Activated CD8-positive, alpha-beta memory T cell treated with anti-CD3 and anti-CD28 coated beads, Interleukin-2, amount 50 U/mL, for 1 hour (primary cell): Measurements from ENCODE around the gene EIF5AL1.
"Not testable (repeated sequence)": the region's sequence is repeated elsewhere in the genome, so short reads cannot be mapped to it uniquely, and the experiment has no call there.

Experiments
- DNase-seq: peaks from one replicate; pipeline ENCODE4 v3.0.0-alpha.2; 2020; ENCODE audit errors: extremely low read depth

The EIF5AL1 gene

DNA sequence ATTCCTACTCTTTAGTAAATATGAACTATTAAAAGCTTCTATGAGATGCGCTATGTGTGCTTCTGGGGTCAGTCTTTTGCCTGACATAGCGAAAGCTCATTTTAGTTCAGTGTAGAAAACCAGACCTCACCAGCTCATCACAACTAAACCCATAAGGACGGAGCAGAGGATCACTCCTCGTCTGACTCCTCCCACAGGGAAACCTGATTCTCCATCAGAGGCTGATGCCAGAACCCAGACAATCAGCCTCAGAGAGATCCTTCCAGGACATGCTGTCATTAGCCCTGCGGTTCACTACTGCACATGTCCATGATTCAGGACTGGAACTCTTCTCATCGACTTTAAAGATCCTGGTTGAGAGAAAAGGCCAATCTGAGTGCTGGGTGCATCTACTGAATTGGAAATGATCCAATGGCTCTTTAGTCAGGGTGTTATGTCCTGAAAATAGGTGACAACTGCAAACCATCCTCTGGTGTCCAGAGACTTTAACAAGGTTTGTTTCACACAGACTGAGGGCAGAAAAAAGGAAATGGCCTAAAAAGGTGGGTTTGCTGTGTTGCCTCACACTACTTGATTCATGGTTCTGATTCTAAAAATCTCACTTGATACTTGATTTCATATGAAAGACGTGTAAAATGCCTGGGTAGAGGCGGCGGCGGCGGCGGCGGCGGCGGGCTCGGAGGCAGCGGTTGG is at the start of gene EIF5AL1:
Gene EIF5AL1 (plus strand): TSS at position 643 of the 693 bp plus-strand sequence. CDS start 117 bp downstream, outside the sequence.
- not testable (repeated sequence) for DNase-seq

DNA sequence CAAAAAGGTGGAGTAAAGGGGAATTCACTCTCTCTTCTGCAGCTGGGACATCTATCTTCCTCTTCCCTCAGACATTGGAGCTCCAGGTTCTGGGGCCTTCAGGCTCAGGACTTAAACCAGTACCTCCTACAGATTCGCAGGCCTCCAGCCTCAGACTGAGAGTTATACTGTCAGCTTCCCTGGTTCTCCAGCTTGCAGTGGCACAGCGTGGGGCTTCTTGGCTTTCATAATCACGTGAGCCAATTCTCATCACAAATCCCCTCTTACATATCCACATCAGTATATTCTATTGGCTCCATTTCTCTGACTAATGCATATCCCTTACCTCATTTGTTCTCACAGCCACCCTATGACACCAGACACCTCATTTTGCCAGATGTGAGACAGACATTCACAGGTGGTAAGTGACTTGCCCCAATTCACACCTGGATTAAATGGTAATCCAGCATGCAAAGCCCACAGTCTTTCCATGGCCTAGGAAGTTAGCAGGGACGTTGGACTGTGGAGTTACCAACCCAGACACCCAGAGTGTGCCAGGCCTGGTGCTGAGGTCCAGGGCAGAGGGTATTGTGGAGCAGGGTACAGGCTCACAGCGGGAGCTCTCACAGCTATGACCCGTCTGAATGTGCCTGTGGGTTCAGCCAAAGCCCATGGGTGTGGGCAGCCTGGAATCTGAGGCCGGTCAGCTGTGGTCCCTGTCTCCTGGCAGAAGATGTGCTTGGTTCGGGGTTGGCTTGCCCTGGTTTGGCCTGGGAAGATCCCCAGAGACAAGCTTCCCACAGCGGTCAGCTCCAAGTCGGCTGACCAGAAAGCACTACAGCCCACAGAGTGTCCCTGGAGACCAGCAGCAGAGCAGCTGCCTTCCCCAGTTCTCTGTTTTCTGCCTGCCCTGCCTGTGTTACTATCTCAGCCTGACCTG is 48.5 kb upstream of the EIF5AL1 start:
- no peak for DNase-seq

DNA sequence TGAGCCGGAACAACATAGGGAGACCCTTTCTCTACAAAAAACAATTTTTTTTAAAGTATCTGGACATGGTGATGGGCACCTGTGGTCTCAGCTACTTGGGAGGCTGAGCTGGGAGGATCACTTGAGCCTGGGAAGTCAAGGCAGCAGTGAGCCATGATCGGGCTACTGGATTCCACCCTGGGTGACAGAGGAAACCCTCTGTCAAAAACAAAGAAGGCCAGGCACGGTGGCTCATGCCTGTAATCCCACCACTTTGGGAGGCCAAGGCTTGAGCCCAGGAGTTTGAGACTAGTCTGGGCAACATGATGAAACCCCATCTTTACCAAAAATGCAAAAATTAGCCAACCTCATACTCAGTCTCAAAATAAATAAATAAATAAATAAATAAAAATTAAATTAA is 47.0 kb upstream of the EIF5AL1 start:
- no peak for DNase-seq

DNA sequence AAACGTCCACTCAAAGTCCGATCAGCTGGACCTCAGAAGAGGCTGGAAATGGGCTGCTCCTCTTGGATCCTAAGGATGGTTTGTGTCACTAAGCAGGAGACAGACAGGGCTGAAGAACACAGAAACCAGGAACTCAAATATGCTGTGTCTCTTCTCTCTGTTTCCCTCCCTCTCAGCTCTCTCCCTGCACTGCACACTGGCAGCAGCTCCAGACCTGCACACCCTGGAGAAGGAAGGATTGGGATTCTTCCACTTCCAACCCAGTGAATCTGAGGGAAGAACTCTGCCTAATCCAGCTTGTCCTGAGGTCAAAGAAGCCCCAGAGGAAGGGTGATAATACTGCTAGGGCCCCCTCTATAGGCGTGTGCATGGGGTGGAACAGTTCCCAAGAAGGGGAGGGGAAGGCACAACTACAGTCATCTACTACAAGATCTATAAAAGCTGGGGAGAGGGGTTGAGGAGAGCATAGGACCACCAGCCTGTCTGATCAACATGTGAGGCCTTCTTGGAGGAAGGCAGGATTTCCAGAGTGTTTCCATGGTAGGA is 44.2 kb upstream of the EIF5AL1 start:
- no peak for DNase-seq

DNA sequence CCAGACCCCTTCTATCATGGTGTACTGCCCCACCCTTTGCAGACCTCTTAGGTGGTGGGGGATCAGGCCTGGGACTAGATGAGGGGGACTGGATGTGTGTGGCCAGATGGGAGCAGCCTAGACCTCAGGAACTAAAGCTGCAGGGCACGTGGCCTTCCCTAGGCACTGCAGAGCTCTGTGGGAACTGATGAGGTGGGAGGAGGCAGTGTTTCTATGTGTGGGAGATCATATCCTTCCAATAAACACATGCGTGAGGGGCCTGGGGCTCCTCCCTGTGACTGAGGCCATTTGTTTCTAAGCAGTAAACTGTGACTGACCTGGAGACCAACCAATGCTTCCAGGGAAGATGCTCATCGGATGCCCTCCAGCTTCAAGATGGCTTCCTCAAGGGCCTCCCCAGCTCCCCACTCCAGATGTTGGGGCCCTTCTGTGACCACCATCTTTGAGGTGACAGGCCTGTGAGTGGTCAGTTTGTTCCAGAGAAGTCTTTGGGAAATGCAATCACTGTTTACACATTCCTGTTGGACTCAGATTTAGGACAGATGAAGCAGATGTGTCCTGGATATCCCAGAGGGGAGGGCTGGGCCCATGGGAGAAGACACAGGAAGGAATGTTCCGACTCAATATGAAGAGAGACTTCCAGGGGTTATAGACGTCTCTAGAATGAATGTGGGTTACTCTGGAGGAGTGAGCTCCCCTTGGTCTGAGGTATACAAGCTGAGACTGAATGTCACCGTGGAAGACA is 43.3 kb upstream of the EIF5AL1 start:
- DNase-seq, result no peak

DNA sequence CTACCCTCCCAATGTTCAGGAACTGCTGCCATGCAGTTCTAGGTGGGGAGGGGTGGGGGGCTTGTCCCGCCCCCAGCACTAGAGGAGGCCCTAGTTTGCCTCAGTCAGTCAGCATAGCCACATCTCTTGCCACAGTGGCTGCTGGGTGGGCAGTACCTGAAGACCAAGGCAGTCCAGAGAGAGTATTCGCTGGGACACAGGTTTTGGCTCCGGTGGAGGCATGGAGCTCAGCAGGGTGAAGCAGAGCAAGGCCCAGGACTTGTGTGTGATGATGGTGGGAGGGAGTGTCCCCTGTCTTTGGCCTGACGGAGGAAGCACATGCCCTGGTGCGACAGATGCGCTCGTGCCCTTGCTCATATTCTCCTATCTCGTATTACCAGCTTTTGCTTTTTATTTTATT is 42.2 kb upstream of the EIF5AL1 start:
- DNase-seq, result no peak

DNA sequence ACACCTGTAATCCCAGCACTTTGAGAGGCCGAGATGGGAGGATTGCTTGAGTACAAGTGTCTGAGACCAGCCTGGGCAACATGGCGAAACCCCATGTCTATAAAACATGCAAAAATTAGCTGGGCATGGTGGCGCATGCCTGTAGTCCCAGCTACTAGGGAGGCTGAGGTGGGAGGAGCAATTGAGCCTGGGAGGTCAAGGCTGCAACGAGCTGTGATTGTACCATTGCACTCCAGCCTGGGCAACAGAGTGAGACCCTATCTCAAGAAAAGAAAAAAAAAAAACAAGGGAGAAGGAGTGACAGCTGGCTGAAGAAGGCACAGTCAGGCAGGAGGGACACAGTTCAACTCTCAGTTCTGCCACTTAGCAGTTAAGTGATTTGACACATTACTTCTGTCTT is 40.6 kb upstream of the EIF5AL1 start:
- no peak for DNase-seq

DNA sequence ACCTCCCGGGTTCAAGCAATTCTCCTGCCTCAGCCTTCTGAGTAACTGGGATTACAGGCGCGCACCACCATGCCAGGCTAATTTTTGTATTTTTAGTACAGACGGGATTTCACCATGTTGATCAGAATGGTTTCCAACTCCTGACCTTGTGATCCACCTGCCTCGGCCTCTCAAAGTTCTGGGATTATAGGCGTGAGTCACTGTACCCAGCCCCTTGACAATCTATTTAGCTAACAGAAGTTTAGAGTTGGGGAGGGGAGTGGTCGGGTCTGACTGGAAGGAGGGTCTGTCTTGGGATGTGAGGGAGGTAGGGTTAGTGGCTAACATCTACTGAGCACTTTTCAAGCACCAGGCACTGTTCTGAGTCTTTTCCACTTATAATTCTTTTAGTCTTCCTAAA is 39.9 kb upstream of the EIF5AL1 start:
- DNase-seq, result no peak

DNA sequence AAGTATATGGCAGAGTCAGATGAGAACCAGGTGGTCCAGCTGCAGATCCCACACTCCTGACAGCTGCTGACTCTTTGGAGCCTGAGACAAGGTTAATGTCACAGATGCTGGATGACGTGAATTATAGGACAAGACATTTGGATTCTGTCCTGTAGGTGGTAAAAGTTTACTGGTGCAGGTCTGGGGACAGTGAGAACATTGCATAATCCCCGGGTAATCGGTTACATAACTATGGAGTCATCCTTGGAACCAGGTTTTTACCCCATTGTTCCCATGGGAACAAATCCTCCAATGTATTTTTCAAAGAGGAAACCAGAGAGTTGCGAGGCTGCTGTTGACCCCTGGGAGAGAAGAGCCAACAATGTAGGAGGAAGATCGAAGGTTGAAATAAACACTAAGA is 39.4 kb upstream of the EIF5AL1 start:
- no peak for DNase-seq

DNA sequence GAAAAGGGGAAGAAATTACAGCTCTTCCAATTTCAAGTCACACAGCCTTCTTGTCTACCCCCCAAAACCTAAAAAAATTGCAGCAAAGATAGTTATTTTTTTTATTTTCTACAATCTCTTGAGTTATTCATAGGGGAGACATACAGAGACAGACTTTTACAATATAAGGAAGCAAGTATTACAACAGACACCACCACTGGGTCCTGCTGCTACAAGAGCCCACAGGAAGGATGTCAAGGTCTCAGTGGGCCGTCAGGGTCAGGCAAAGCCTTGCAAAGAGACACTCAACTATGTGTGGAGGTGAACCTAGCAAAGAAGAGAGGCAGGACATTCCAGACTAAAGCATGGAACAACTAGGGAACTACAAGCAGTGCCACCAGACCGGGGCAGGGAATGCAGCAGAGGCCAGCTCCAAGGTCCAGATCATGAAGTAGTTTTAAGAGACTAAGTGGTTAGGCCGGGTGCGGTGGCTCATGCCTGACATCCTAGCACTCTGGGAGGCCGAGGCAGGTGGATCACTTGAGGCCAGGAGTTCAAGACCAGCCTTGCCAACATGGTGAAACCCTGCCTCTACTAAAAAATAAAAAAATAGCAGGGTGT is 38.7 kb upstream of the EIF5AL1 start:
- no peak for DNase-seq

DNA sequence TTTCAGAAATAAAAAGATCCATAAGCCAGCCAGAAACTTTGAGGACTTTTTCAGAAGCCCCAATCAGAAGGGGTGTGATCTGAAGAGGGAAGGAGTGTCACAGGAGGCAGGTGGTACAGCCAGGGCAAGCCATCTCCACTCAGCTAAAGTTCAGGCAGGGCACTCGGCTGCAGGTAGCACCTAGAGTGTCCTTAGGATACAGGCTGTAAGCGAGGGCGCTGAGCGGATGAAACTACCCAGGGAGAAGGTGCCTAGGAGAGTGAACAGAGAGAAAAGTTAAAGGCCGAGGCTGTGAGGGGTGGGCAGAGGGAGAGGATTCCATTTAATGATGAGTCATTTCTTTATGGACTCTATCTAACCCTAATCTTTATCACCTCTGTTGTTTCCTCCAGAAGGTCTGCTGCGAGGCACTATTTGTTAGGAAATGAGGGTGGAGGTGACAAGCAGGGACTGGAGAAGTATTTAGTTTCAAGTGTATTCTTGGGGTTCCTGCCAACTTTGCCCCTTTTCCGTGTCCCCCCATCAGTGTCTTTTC is 37.1 kb upstream of the EIF5AL1 start:
- DNase-seq, result no peak

DNA sequence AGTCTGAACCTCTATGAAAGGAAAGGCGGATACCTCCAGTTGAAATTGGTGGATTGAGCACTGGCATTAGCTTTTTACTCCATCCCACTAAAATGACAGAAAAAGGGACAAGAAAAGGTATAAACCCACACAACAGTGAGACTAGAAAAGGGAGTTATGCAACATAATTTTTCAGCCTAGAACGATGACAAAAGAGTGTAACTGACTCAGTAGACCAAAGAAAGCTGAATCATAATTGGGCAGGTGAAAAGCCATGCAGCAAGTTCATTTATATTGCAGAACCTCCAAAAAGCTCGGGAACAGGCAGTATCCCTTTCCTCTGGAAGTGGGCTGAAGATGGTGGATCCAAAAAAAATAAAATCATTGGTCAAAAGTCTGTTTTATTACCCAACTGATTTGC is 36.5 kb upstream of the EIF5AL1 start:
- no peak for DNase-seq

DNA sequence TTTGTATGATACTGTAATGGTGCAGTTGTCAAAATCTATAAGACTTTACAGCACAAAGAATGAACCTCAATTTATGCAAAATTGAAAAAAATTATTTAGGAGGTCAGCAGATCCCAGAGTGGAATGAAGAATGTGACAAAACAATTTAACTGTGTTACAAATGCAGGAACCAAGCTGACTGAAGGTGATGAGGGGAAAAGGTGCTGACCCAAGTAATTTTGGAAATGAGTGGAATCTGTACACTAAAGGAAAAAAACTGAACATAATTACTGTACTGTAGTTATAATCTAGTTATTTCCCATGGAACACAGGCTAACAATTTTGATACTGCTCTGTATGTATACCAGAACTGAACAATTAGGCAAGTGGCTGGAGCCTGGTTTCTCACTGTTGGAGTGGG is 35.7 kb upstream of the EIF5AL1 start:
- DNase-seq, result no peak

DNA sequence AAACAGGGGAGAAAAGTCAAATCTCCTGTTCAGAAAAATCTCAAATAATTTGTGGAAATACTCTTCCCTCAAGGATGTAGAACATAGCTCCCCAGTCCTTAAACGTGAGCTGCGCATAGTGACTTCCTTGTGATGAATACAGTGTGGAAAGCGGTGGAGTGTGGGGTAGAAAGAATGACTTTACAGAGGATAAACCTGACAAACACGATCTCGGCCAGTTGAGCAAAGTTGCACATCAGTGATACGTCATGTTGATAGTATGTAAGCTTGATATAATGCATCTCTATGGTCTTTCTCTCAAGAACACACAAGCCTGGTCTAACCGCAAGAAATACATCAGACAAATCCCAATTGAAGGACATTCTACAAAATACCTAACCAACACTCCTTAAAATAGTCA is 34.9 kb upstream of the EIF5AL1 start:
- no peak for DNase-seq

DNA sequence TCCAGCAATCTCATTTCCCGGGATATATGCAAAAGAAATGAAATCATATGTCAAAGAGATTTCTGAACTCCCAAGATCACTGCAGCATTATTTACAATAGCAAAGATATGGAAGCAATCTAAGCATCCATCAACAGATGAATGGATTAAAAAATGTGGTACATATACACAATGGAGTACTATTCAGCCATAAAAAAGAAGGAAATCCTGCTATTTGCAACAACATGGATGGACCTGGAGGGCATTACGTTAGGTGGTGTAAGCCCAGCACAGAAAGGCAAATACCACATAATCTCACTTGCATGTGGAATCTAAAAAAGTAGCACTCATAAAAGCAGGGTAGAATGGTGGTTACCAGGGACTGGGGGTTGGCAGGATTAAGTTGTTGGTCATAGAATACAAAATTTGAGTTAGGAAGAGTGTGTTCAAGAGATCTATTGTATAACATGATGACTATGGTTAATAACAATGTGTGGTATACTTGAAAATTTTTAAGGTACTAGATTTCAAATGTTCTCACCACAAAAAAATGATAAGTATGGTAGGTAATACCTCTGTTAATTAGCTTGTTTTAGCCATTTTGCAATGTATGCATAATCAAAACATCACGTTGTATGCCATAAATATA is 32.9 kb upstream of the EIF5AL1 start:
- no peak for DNase-seq

DNA sequence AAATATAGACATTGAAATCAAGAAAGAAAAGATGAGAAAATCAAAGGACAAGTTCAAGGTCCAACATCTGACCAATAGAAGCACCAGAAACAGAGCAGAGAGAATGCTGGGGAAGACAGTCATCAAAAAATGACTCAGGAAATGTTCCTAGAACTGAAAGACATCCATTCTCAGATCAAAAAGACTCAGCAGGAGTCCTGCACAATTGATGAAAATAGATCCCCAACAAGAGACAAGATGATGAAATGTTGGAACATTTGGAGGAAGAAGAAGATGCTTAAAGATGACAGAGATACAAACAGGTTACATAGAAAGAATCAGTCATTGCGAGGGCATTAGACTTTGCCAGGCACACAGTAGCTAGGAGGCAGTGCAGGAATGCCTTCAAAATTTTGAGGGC is 30.0 kb upstream of the EIF5AL1 start:
- DNase-seq, result no peak

DNA sequence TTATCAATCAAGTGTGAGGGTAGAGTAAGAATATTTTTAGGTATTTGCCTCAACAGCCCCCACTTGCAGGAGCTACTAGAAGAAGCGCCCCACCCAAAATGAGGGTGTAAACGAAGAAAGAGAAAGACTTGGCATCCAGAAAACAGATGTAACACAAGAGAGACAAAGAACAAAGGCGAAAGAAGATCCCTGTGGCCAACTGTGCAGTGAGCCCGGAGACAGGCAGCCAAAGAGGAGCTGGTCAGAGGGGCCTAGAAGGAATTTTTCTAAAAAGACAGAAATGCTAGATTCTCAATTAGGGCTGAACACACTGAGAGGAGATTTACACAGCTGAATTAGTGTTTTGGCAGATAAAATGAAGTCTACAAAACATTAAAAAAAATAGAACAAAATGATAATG is 29.6 kb upstream of the EIF5AL1 start:
- DNase-seq, result no peak

DNA sequence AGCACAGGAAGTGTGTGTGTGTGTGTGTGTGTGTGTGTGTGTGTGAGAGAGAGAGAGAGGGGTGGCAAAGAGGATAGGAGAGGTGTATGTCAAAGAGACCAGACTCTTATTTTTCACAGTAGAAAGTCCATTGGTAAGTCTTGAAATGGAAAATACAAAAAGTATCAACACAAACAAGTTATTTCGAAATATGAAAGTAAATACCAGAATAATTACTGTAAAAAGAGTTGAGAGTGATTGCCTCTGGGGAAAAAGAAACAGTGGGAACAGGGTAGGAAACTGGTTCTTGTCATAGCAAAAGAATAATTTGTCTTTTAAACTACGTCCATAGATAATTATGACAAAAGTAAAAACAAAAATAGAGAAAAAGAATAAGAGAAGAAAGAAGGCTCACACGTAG is 29.0 kb upstream of the EIF5AL1 start:
- no peak for DNase-seq

DNA sequence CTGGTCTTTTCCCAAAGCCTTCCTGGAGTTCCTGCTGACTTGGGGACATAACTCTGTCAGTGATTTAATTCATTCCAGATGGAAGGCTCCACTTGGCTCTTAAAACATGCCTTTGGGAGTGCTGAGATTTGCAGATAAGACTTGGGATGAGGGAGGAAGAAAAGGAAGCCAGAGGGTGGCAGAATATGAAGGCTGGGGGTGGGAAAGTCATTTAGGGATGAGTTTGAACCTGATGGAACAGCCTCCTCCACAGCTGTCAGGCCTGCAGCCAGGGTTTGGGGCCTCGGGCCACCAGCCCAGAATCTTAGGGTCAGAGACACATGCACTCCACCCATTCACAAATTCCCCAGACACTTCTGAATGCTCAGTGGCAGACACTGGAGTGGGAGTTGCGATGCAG is 28.4 kb upstream of the EIF5AL1 start:
- DNase-seq, result no peak

DNA sequence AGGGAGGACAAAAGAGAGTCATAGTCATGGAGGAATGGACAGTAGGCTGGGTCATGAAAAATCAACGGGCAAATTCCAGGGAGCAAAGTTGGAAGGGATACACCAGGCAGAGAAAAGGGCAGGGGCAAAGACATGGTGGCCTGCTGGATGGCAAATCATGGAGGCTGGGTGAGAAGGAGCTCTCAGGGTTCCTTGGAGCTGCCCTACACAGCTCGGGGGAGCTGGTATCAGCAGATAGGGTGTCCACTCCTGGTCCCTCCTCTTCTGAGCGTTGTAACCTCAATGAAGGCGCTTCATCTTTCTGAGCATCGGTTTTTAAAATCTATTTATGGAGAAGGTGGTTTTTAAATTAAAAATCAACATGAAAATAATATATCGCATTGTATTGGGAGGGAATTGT is 27.9 kb upstream of the EIF5AL1 start:
- DNase-seq, result no peak
